Right hindlimb (tissue), 1 donor: ENCODE data around the gene SLC25A44.

Experiments used
- DNase-seq: peaks from one replicate; pipeline ENCODE4 v3.0.0-alpha.2; 2018

SLC25A44 gene

DNA sequence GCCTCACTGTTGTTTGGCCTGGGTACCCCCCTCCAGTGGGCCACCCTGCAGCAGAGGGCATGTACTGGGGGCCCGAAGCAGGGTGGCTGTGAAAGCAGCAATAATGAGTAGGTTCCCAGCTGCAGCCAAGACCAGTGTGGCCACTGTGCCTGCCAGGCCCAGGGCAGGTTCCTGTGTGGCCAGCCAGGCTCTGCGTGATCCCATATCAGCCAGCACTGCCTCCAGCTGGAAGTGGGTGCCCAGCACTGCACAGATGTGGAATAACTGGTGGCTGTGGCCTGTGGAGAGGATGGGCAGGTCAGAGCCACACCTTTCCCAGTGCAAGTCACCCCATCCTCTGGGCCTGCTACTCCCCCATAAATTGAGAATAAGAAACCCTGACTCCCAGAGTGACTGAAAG is 50.2 kb downstream of the SLC25A44 start:
- no peak for DNase-seq

DNA sequence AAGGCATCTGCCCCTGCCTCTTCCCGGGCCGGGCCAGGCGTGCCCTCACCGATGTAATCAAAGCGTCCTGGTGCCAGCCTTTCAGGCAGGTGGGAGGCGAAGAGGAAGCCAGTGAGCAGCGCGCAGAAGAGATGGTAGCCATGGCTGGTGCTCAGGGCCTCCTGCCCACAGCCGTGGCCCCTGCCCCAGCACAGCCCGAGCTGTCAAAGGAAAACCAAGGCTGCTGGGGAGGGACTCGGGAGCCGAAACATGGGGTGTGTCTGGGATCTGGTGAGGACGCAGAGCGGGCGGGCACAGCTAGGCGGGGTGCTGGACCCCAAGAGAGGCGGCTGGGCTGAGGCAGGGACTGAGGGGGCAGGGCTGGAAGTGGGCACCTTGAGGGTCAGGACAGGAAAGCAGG is 50.8 kb downstream of the SLC25A44 start:
- DNase-seq = no peak

DNA sequence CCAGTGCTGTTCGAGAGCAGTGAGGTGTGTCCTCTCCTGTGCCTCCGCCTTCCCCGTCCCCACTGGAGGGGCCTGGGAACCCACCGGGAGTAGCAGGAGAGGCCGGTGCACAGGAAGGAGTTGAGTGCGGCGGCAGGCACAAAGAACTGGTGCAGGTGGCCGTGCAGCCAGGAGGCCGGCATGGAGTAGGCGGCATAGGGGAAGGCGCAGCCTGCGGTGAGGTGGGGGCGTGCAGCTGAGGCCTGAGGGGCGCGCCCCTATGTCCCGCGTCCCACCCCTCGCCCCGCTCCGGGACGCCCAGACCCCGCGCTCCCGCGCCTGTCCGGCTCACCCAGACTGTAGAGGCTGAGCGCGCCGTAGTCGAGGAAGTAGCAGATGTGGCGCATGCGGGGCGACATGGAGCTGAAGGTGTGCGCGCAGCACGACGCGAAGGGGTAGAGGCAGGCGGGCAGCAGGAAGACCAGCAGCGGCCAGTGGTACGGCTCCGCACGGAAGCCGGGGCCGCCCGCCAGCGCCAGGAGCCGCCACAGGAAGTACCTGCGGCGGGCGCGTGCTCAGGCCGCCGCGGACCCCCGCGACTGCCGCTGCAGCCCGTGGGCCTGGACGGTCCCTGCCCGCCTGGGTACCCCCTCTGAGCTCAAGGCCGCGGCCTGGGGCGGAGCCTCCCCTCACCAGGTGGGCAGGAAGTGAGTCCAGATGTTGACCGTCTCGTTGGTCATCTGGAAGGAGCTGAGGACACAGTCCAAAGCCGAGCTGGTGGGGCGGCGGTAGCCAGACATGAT is 51.7 kb downstream of the SLC25A44 start:
- DNase-seq = no peak

DNA sequence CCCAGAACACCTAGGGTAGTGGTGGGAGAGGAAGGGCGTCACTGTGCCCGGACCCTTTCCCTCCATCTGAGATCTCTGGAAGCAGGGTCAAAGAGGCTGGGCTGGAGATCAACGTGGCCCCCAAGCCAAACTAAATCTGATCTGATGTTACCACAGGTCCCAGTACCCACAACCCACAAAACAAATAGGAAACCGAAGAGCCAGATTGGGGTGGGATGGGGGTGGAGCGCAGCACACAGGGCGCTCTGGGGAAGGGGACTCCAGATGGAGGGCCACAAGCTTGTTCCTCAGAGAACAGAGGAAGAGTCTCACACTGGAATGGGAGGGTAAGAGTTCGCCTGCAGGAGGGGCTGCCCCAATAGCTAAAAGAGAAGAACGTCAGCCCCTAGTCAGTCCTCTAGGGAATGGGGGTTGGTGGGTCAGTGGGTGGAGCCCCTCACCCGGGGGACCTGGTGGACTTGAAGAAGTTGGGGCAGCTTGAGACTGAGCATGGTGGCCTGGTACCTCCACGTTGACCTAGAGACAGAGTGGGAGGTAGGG is 52.4 kb downstream of the SLC25A44 start:
- no peak for DNase-seq

DNA sequence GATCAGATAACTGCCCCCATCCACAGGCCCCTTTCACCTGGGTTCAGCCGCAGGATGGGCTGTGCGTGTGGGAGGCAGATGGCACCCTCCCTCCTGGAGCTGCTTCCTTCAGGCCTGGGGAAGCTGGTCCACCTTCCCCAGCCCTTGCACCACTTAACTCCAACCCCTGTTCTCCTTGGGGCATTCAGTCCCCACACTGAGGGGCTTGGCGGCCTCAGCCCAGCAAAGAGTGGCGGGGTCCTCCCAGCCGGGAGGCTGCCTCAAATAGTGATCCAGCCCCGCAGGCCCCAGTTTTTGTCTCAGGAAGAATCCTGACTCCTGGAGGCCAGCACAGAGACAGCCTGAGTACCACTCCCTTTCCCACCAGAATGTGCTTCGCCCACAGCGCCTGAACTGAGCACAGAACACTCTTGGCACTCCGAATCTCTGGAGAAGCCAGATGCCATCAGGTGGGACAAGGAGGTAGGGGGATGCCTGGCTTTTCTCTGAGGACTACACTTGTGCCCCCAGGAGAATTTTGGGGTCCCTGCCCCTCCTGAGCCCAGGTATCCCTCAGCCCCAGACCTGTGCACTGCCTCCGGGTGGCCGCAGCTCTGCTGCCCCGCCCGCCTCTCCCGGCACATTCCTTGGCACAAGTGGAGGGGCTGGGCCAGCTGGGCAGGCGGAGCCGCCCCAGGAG is 53.0 kb downstream of the SLC25A44 start:
- DNase-seq = peak; percentile 58

DNA sequence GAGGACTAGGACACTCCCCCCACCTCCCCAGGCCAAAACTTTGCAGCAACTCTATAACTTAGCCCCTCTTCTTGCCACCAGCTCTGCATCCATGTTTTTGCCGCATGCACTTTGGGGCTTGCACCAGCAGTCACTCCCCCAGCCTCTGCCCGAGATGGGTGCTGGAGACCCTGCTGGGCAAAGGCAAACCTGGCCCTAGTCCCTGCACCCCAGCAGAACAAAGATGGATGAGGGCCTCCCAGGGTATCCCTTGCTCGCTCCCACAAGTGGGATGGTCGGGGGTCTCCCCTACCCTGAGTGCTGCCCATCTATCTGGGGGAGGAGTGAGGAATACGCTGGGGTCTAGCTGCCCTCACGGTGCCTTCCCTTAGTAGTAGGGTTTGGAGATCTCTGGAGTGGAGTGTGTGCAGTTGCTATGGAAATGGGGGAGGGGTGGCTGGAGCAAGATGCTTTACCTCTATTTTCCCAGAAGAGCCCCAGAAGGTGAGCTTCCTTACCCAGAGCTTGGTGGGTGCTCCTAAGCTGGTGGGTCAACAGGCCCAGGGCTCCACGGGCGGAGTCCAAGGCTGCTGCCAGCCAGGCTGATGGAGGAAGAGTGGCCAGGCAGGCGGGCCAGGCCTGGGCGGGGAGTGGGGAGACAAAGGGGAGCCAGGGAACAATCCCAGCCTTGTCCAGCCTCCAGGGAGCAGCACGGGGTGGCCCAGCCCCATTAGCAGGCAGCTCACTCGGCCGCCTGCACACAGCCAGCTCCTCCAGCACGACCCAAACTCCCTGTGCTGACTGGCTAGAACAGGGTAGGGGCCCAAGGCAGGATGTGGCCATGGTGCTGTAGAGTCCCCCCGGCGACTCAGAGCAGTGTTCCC is 53.8 kb downstream of the SLC25A44 start, which contains the start of gene PAQR6:
PAQR6 (minus strand) TSS at position 597 of the 863 bp plus-strand sequence. CDS start 1,325 bp downstream, outside the sequence.
- DNase-seq = no peak

DNA sequence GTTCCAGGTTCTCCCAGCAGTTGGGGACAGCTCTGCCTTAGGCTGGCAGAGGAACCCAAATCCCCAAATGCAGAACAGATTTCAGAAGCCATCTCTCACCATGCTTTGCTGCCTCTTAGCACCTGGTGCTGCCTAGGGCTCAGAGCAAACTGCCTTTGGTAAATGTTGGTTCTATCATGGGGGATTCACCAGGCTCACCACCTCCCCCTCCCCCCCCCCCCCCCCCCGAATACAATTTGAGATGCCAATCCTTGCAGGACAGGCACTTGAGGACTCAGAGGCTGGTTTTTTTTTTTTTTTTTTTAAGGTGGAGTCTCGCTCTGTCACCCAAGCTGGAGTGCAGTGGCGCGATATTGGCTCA is 54.4 kb downstream of the SLC25A44 start:
- no peak for DNase-seq

DNA sequence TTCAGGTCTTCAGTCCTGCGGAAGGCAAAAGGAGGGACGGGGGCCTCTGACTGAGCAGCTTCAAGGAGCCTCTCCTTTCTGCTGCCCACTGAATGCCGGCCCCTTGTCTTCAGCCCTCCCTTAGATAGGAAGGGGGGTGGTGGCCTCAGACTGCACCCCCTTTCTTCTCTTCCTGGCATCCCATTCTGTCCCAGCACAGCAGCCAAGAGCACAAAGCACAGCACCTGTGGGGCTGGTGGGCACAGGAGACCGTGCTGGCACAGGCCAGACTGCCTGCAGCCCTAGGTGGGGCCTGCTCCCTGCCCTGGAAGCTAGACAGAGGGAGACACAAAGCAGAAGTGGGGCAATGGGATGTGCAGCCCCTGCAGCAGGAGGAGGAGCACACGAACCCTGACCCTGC is 55.7 kb downstream of the SLC25A44 start:
- no peak for DNase-seq

DNA sequence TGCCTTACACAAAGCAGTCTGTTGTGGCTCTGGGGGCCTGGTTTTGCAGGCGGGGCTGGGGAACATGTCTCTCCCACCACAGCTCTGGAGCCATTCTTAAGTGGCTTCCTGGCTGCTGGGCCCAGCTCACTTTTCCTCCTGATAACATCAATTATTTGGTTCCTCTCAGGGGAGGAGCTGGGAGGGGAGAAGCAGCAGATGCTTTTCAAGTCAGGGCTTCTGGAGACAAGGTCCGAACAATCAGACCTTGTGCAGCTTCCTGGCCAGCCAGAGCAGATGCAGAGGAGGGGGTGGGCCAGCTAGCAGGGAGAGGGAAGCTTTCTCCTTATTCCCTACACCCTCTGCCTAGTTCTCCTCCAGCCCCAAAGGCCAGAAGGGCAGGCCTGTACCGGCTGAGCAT is 57.6 kb downstream of the SLC25A44 start:
- DNase-seq = no peak

DNA sequence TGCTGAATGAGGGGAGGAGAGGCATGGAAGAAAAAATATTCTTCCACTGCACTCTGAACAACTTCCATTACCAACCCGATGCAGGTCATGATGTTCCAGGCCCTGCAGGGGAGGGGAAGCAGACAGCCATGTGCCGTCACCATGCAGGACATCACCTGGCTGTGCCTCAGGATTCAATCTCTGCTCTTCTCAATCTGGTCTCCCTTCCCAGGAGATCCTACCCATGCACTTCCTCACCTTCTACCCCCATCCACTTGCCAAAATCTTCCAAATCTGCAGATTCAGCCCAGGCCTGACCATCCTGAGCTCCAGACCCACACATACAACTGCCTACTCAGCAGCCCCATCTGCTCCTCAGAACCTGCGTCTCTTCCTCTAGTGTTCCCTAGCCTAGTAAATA is 59.7 kb downstream of the SLC25A44 start:
- no peak for DNase-seq

DNA sequence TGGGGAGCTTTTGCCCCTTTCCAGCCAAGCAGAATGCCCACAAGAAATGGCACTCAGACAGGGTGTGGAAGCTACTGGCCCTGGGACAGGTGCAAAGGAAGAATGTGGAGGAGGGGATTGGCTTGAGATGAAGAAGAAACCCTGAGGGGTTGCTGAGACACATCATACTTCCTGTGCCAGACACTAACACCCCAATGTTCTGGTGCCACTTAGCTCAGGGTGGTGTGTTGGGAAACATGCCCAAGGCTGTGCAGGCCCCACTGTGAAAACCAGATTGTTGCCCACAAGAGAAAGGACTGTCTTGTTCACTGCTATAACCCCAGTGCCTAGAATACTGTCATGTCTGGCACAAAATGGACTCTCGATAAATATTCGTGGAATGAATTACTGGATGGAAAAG is 63.8 kb downstream of the SLC25A44 start:
- no peak for DNase-seq

DNA sequence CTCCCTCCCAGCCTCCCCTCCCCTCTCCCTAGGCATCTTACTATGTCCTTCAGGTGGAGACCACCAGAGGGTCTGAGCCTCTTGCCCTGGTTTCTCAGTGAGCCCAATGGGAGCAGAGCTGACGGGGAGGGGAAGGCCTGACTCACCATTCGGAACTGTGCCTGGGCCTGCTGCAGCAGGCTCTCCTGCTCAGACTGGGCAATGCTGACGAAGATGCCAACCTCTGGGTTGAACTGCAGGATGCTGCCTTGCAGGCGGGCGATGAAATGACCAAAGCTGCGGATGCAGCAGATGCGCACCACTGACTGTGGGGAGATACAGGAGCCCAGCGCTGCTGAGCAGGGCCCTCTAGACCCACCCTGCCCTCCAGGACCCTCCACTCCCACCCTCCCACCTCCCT is 65.0 kb downstream of the SLC25A44 start:
- DNase-seq = no peak

DNA sequence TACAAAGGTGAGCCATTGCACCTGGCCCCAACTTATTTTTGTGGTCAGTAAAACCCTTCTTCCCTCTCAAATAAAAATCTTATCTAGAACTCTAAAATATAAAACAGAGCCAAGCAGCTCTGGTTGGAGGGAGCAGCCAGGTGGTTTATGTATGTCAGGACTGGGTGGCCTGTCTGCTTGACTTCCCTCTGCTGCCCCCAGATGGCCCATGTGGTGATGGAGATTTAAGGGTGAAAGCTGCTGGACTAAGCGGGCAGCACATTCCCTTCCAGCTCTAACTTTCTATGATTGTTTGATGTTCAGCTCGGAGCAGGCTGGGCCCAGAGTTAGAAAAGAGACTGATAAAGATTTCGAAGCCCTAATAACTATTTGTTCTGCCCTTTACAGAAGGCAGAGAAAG is 65.9 kb downstream of the SLC25A44 start:
- DNase-seq = no peak

DNA sequence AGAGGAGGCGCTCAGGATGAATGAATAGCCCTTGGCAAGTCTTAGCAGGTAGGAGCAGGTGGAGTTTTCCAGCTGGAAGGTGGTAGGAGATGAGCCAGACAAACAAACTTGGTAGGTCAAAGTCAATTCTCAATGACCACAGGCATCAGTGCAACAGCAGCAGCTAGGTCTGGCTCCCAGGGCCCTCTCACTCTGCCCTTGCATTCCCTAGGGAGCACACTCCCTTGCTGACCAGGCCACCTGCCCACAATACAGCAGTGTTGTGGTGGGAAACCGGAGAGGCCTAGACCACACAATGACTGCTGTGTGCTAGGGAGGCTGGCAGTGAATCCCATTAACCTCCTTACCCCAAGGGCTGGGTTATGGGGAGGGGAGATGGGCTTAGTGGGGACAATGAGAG is 67.0 kb downstream of the SLC25A44 start:
- no peak for DNase-seq
